ENCODE results near the gene CHFR. TPM values are rescaled to one million over a fixed set of nuclear protein-coding genes. Genes with fewer than 3 reads are reported as not detected.
"Not testable (repeated sequence)": the region's sequence is repeated elsewhere in the genome, so short reads cannot be mapped to it uniquely, and the experiment has no call there.

The CHFR gene
- total RNA-seq, 2 donors from 2014 or later = 37.8 to 41.4 TPM

DNA sequence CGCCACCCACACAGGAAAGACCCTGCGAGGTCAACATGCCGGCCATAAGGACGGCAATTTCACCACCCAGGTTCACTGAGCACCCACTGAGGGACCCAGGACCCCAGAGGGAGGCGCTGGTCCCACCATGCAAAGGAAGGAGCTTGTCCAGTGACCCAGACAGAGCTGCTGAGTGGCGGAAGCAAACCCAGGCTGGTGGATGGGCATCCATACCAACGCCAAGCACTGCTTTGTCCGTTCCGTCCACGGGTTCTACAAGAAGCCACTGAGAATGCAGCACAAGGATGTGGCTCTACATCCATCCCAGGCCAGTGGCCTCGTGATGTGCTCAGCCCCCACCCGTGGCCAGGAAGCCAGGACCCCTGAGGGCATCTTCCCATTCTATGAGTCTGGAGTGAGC lies 34.9 kb downstream of the CHFR start:
- DNase-seq = no peak
- peaks cover 32% of the 10 kb centered on the region for H3K36me3 ChIP-seq
- intact Hi-C loops (cut with DNase I) = no loop called here
- H3K9me3 ChIP-seq = no peaks in the 10 kb centered on the region
- TF ChIP-seq, protein P1, sequence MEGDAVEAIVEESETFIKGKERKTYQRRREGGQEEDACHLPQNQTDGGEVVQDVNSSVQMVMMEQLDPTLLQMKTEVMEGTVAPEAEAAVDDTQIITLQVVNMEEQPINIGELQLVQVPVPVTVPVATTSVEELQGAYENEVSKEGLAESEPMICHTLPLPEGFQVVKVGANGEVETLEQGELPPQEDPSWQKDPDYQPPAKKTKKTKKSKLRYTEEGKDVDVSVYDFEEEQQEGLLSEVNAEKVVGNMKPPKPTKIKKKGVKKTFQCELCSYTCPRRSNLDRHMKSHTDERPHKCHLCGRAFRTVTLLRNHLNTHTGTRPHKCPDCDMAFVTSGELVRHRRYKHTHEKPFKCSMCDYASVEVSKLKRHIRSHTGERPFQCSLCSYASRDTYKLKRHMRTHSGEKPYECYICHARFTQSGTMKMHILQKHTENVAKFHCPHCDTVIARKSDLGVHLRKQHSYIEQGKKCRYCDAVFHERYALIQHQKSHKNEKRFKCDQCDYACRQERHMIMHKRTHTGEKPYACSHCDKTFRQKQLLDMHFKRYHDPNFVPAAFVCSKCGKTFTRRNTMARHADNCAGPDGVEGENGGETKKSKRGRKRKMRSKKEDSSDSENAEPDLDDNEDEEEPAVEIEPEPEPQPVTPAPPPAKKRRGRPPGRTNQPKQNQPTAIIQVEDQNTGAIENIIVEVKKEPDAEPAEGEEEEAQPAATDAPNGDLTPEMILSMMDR (IDR thresholded peaks at IDR 0.05) = no peak
- no peak overlapping the region for H3K27ac ChIP-seq
- H3K4me3 ChIP-seq = no peak overlapping the region
- no peaks in the 10 kb centered on the region for H3K27me3 ChIP-seq
- no peaks in the 10 kb centered on the region for H3K4me1 ChIP-seq
- H3K9ac ChIP-seq (ENCODE audit: low read depth in 2 of 2, low read length in 2 of 2) = no peak overlapping the region

DNA sequence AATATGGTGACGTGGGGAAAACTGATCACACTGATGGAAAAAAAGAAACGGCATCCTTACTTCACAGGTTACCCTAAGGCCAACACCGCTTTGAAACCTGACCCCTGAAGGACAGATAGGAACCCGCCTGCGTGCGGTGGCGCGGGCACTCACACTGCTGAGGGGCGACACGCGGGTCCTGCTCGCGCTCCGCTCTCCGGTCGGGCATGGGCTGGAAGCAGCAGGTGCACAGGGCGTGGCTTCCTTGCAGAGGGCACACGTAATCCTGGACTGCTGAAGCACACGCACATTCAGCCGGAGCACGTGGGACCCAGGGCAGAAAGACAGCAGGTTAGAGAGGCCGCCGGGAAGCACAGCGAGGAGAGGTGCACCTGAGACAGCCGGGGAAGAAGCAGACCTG lies 35.9 kb downstream of the CHFR start:
- no peak for DNase-seq
- intact Hi-C loops (cut with DNase I) = no loop called here

DNA sequence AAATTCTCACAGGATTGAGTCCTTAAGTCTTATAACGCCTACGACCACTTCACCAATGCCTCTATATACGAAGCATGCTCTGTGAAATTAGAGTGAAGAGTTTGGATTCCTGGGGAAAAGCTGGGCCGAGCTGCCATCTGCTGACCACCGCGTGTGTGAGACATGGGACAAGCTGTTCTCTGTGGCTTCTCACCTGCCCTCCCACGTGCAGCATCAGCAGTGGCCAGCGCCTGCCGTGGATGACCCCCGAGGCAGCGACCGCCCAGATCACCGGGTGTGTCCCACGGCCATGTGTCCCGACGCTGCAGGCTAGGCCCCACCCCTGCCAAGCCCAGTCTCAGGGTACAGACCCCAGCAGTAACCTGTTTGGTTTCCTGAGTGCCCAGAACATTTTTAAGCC lies 37.1 kb downstream of the CHFR start:
- Histone ChIP-seq H3K9me3 (no peaks in the 10 kb centered on the region), H3K36me3 (peaks cover 37% of the 10 kb centered on the region), H3K9ac (ENCODE audit: low read depth in 2 of 2, low read length in 2 of 2) (no peak overlapping the region), H3K4me3 (no peak overlapping the region), H3K27ac (no peak overlapping the region), H3K4me1 (no peaks in the 10 kb centered on the region), H3K27me3 (no peaks in the 10 kb centered on the region)
- intact Hi-C loops (cut with DNase I) = no loop called here
- no peak for DNase-seq
- TF ChIP-seq, protein P1 (IDR thresholded peaks at IDR 0.05) = no peak

More for the DNA sequence above, 35.9 kb downstream of the CHFR start:
- TF ChIP-seq, protein P1 (IDR thresholded peaks at IDR 0.05) = no peak
- Histone ChIP-seq H3K27ac (no peak overlapping the region), H3K27me3 (no peaks in the 10 kb centered on the region), H3K4me1 (no peaks in the 10 kb centered on the region), H3K9me3 (no peaks in the 10 kb centered on the region), H3K9ac (ENCODE audit: low read depth in 2 of 2, low read length in 2 of 2) (no peak overlapping the region), H3K36me3 (peaks cover 39% of the 10 kb centered on the region), H3K4me3 (no peak overlapping the region)

DNA sequence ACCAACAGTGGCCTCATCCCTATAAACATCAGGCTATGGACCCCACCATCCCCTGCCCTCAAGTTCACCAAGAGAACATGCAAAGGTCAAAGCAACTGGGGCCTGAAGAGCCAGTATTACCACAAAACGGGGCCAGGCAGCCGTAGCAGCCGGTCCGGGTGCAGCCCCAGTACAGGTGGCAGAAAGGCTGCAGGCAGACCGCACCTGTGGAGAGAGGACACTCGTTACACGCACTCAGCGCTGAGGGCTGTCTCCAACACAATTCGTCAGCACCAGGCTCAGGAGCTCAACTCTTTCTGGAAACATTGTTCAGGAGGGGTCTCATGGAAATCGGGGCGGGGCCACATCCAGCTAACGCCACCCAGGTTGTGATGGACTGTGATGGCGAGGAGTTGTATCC lies 38.9 kb downstream of the CHFR start:
- no peak for DNase-seq
- Histone ChIP-seq H3K4me3 (no peak overlapping the region), H3K9ac (ENCODE audit: low read depth in 2 of 2, low read length in 2 of 2) (no peak overlapping the region), H3K27ac (no peak overlapping the region), H3K4me1 (no peaks in the 10 kb centered on the region), H3K27me3 (no peaks in the 10 kb centered on the region), H3K9me3 (no peaks in the 10 kb centered on the region), H3K36me3 (peaks cover 35% of the 10 kb centered on the region)
- intact Hi-C loops (cut with DNase I) = no loop called here
- TF ChIP-seq, protein P1 (IDR thresholded peaks at IDR 0.05) = no peak

DNA sequence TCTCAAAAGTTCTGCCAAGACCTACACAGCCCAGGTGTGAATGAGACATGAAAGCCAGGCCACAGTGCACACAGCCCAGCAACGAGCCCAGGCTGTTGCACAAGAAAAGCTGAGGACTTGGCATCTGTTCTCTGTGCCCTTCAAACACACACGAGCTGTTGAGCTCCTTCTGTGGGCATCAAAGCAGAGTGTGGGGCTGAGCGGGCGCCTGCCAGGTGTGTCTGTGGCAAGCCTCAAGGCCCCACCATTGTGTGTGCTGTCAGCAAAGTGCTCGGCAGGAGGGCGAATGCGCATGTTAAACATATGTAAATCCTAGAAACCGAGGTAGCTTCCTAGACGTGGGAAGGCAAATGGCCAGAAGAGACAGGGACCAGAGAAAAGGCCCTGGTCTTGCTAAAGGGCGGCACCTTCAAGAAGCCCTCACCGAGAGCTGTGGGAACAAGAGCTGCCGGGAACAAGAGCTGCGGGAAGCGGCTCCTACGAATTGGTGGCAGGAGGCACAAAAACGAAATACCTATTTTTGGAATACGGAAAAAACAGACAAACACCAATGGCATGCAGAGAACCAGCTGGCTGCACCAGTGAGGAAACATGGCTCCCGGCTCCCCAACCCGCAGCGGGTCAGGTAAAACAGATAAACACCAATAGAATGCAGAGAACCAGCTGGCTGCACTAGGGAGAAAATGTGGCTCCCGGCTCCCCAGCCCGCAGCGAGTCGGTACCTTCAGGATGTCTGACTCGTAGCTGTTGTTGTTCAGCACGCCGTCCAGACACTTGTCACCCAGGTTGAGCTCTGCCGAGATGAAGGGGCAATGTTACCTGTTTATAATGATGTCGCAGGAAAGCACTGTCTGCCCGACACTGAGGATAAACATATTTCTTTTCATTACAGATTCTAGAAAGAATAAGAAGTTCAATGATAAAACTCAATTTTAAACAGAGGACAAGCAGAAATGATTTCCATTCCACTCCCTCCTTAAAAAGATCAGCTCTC lies 39.7 kb downstream of the CHFR start:
- H3K4me3 ChIP-seq = no peak overlapping the region
- peaks cover 29% of the 10 kb centered on the region for H3K36me3 ChIP-seq
- TF ChIP-seq, protein P1 (IDR thresholded peaks at IDR 0.05) = no peak
- no peak for DNase-seq
- no peak overlapping the region for H3K9ac ChIP-seq (ENCODE audit: low read depth in 2 of 2, low read length in 2 of 2)
- intact Hi-C loops (cut with DNase I) = no loop called here
- H3K27ac ChIP-seq = no peak overlapping the region
- H3K27me3 ChIP-seq = no peaks in the 10 kb centered on the region
- H3K9me3 ChIP-seq = no peaks in the 10 kb centered on the region
- H3K4me1 ChIP-seq = no peaks in the 10 kb centered on the region

DNA sequence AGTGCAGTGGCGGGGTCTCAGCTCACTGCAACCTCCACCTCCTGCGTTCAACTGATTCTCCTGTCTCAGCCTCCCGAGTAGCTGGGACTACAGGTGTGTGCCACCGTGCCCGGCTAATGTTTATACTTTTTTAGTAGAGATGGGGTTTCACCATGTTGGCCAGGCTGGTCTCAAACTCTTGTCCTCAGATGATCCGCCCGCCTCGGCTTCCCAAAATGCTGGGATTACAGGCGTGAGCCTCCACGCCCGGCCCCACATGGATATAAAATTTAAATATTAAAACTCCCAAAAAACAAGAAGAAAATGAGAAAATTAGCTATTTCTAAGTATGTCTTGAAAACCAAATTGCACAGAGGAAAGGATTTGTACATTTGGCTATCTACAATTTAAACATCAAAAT lies 42.7 kb downstream of the CHFR start:
- H3K36me3 ChIP-seq = peaks cover 23% of the 10 kb centered on the region
- intact Hi-C loops (cut with DNase I); H3K4me3 ChIP-seq; DNase-seq; H3K9ac ChIP-seq (ENCODE audit: low read depth in 2 of 2, low read length in 2 of 2); H3K9me3 ChIP-seq; H3K4me1 ChIP-seq; H3K27me3 ChIP-seq; H3K27ac ChIP-seq: not testable (repeated sequence)
